Neural progenitor cell (in vitro differentiated cells): ENCODE measurements around the gene FBLN5. TPM values are rescaled to one million over a fixed set of nuclear protein-coding genes. Genes with fewer than 3 reads are reported as not detected.

ENCODE experiments used
- DNase-seq: peaks from one replicate; pipeline ENCODE4 v3.0.0-alpha.2; 2016; ENCODE audit warnings: low spot score
- H2AFZ ChIP-seq: fragments of 200-600 bp; sonication (generic); replicated peaks from 2 replicates; pipeline ENCODE4 v1.6.1; 2016; ENCODE audit warnings: antibody characterized with exemption
- H3F3A ChIP-seq: fragments of 200-600 bp; sonication (generic); 2 replicates; pipeline ENCODE4 v1.6.1; 2016; ENCODE audit warnings: antibody characterized with exemption, low read depth
- H3K27ac ChIP-seq: fragments of 200-600 bp; sonication (generic); 2 replicates; pipeline ENCODE4 v1.5.1; 2016; ENCODE audit warnings: mild to moderate bottlenecking
- H3K27me3 ChIP-seq: fragments of 200-600 bp; sonication (generic); 2 replicates; pipeline ENCODE4 v1.6.1; 2016; ENCODE audit warnings: mild to moderate bottlenecking, moderate library complexity
- H3K36me3 ChIP-seq: fragments of 200-600 bp; sonication (generic); 2 replicates; pipeline ENCODE4 v1.5.1; 2016
- H3K4me1 ChIP-seq: fragments of 200-600 bp; sonication (generic); 2 replicates; pipeline ENCODE4 v1.6.1; 2016; ENCODE audit warnings: mixed run types
- H3K4me2 ChIP-seq: fragments of 200-600 bp; sonication (generic); 2 replicates; pipeline ENCODE4 v1.6.1; 2016
- H3K4me3 ChIP-seq: fragments of 200-600 bp; sonication (generic); 2 replicates; pipeline ENCODE4 v1.5.1; 2016
- H3K79me2 ChIP-seq: fragments of 200-600 bp; sonication (generic); 2 replicates; pipeline ENCODE4 v1.6.1; 2016; ENCODE audit warnings: low read depth
- H3K9ac ChIP-seq: fragments of 200-600 bp; sonication (generic); 2 replicates; pipeline ENCODE4 v1.6.1; 2016
- H3K9me3 ChIP-seq: fragments of 200-600 bp; sonication (generic); 2 replicates; pipeline ENCODE4 v1.5.1; 2016; ENCODE audit warnings: low read depth
- H4K20me1 ChIP-seq: fragments of 200-600 bp; sonication (generic); 2 replicates; pipeline ENCODE4 v1.6.1; 2016; ENCODE audit warnings: low read depth
- H3K27ac Mint-ChIP-seq: 3 replicates; pipeline ENCODE4 v1.8.0; 2021; ENCODE audit warnings: mixed read lengths
- H3K27me3 Mint-ChIP-seq: 2 replicates; pipeline ENCODE4 v1.8.0; 2022; ENCODE audit warnings: low read depth, mild to moderate bottlenecking, inconsistent platforms, moderate library complexity, mixed read lengths; ENCODE audit not compliant: insufficient read depth
- H3K36me3 Mint-ChIP-seq: 3 replicates; pipeline ENCODE4 v1.8.0; 2021; ENCODE audit warnings: mixed read lengths
- H3K4me1 Mint-ChIP-seq: 3 replicates; pipeline ENCODE4 v1.8.0; 2021; ENCODE audit warnings: mixed read lengths
- H3K4me3 Mint-ChIP-seq: 3 replicates; pipeline ENCODE4 v1.8.0; 2021; ENCODE audit warnings: mild to moderate bottlenecking, moderate library complexity, mixed read lengths
- H3K9me3 Mint-ChIP-seq: 3 replicates; pipeline ENCODE4 v1.8.0; 2020; ENCODE audit warnings: mixed read lengths
- EZH2 ChIP-seq: fragments of 200-600 bp; sonication (generic); IDR thresholded peaks from 2 replicates; pipeline ENCODE4 v1.6.1; 2017; ENCODE audit warnings: antibody characterized with exemption, mild to moderate bottlenecking, moderate library complexity
- EZH2phosphoT487 ChIP-seq: fragments of 200-600 bp; sonication (generic); IDR thresholded peaks from 2 replicates; pipeline ENCODE4 v1.6.1; 2017; ENCODE audit warnings: antibody characterized with exemption
- total RNA-seq: library from RNA; depleted of rRNA; stranded (reverse); fragments of >200 nt; gene quantifications from 2 replicates; pipeline ENCODE4 v1.2.3, GENCODE V29; 2015; ENCODE audit warnings: low replicate concordance
- TF ChIP-seq, protein P1 (sequence below): fragments of 200-600 bp; sonication (generic); IDR thresholded peaks from 2 replicates; pipeline ENCODE4 v1.5.1; 2017; ENCODE audit warnings: antibody characterized with exemption, mild to moderate bottlenecking

FBLN5 gene
- total RNA-seq, 1 donor from 2014 or later = not detected

DNA sequence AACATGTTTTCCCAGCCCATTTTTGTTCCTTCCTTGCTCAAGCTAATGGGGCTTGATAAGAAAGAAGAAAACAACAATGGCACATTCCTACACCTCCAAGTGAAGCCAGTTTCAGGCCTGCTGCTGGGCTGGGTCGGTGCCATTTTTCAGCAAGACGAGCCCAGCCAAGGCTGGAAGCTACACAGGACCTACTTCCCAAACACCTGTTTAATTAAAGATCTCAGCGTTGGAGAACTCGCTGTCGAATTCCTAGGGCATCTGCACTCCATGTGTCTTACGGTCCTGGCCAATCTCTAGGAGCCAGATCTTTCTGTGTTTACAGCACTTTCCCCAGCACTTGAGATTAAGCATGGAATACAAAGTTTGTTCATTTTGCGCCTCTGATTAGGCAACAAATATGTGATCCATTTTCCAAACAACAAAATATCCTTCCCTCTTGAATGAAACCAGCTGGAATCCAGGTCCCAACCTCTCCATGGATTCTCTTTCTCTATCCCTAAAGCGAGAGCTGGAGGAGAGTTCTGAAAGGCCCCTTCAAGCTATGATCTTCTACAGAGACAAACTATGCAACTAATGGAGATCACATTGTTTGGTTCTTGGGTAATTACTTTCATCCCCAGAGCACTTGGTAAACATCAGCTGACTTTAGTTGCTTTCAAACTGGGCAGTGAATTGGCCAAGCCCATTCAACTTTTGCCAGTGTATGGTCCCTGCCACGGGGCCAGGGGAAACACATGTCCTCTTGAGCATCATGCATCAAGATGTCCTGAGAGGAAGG, 45.9 kb downstream of the FBLN5 start:
- Mint-ChIP-seq H3K36me3 (no peaks in the 10 kb centered on the region), H3K4me3 (no peak overlapping the region), H3K4me1 (peaks cover 9% of the 10 kb centered on the region), H3K27me3 (peaks cover 12% of the 10 kb centered on the region), H3K9me3 (no peaks in the 10 kb centered on the region), H3K27ac (no peak overlapping the region)
- no peaks in the 10 kb centered on the region for H3K79me2 ChIP-seq
- no peak overlapping the region for H3K4me2 ChIP-seq
- H3K27me3 ChIP-seq = no peaks in the 10 kb centered on the region
- no peaks in the 10 kb centered on the region for H3F3A ChIP-seq
- no peak overlapping the region for H2AFZ ChIP-seq
- no peak for TF ChIP-seq EZH2phosphoT487
- no peak for TF ChIP-seq EZH2
- TF ChIP-seq, protein P1, sequence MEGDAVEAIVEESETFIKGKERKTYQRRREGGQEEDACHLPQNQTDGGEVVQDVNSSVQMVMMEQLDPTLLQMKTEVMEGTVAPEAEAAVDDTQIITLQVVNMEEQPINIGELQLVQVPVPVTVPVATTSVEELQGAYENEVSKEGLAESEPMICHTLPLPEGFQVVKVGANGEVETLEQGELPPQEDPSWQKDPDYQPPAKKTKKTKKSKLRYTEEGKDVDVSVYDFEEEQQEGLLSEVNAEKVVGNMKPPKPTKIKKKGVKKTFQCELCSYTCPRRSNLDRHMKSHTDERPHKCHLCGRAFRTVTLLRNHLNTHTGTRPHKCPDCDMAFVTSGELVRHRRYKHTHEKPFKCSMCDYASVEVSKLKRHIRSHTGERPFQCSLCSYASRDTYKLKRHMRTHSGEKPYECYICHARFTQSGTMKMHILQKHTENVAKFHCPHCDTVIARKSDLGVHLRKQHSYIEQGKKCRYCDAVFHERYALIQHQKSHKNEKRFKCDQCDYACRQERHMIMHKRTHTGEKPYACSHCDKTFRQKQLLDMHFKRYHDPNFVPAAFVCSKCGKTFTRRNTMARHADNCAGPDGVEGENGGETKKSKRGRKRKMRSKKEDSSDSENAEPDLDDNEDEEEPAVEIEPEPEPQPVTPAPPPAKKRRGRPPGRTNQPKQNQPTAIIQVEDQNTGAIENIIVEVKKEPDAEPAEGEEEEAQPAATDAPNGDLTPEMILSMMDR = no peak
- no peaks in the 10 kb centered on the region for H3K4me1 ChIP-seq
- H4K20me1 ChIP-seq = no peaks in the 10 kb centered on the region
- no peak for DNase-seq
- H3K9me3 ChIP-seq = no peaks in the 10 kb centered on the region
- H3K9ac ChIP-seq = no peak overlapping the region
- H3K36me3 ChIP-seq = no peaks in the 10 kb centered on the region
- no peak overlapping the region for H3K27ac ChIP-seq
- no peak overlapping the region for H3K4me3 ChIP-seq

DNA sequence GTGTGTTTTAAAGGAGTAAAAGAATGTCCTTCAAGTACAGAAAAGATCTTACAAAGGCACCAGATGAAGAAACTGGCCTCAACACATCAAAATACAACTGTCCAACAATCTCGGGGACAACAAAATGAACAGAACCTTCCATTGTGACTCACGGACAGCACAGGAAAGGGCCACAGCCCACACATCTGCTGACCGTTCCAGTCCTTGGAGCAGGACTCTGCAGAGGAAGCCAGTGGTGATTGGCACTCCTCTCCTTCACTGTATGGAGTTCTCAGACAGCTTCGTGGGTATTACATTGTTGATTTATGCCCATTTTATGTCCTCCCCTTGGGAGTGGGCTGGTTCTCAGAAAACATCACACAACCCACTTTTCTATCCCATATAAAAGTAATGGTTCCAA, 47.7 kb downstream of the FBLN5 start:
- no peaks in the 10 kb centered on the region for H3K4me1 ChIP-seq
- no peak for DNase-seq
- H3K27ac Mint-ChIP-seq = no peak overlapping the region

DNA sequence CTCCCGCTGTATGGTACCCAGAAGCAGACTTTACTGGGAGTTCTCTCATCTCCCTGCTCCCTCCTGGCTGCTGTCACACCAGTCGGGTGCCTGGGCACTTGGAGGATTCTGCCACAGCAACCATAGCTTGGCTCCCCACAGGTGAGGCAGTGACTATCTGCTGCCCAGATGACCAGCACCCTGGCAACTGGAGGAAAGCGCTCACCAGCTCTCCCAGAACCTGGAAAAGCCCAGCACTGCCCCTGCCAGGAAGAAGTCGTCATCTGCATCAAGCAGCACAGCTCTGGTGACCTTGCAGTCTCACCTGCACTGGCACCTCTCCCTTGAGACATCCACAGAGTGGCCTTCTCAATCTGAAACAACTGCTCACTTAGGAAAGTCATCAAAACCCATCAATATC, 48.3 kb downstream of the FBLN5 start:
- H3K27ac Mint-ChIP-seq = no peak overlapping the region
- TF ChIP-seq, protein P1 = no peak
- TF ChIP-seq EZH2 = no peak
- no peak for TF ChIP-seq EZH2phosphoT487
- H2AFZ ChIP-seq = no peak overlapping the region
- no peak overlapping the region for H3K4me2 ChIP-seq
- H3K4me1 Mint-ChIP-seq = peaks cover 12% of the 10 kb centered on the region
- H3K4me1 ChIP-seq = no peaks in the 10 kb centered on the region
- no peak for DNase-seq
- H3K9me3 ChIP-seq = no peaks in the 10 kb centered on the region
- H3K27me3 ChIP-seq = no peaks in the 10 kb centered on the region
- peaks cover 17% of the 10 kb centered on the region for H3K27me3 Mint-ChIP-seq
- no peaks in the 10 kb centered on the region for H3K79me2 ChIP-seq
- no peak overlapping the region for H3K27ac ChIP-seq
- no peaks in the 10 kb centered on the region for H3F3A ChIP-seq
- no peaks in the 10 kb centered on the region for H3K9me3 Mint-ChIP-seq
- H3K4me3 Mint-ChIP-seq = no peak overlapping the region
- H3K4me3 ChIP-seq = no peak overlapping the region
- H4K20me1 ChIP-seq = no peaks in the 10 kb centered on the region
- H3K36me3 ChIP-seq = no peaks in the 10 kb centered on the region
- no peak overlapping the region for H3K9ac ChIP-seq
- H3K36me3 Mint-ChIP-seq = no peaks in the 10 kb centered on the region

More for the DNA sequence above, 47.7 kb downstream of the FBLN5 start:
- H3K4me1 Mint-ChIP-seq = peaks cover 12% of the 10 kb centered on the region
- no peaks in the 10 kb centered on the region for H3K36me3 Mint-ChIP-seq
- Histone ChIP-seq H3K9ac (no peak overlapping the region), H3K4me3 (no peak overlapping the region), H3K9me3 (no peaks in the 10 kb centered on the region), H4K20me1 (no peaks in the 10 kb centered on the region), H3K79me2 (no peaks in the 10 kb centered on the region), H2AFZ (no peak overlapping the region), H3K4me2 (no peak overlapping the region), H3K36me3 (no peaks in the 10 kb centered on the region), H3K27me3 (no peaks in the 10 kb centered on the region), H3F3A (no peaks in the 10 kb centered on the region), H3K27ac (no peak overlapping the region)
- TF ChIP-seq EZH2 (no peak), EZH2phosphoT487 (no peak)
- TF ChIP-seq, protein P1 = no peak
- H3K9me3 Mint-ChIP-seq = no peaks in the 10 kb centered on the region
- H3K27me3 Mint-ChIP-seq = peaks cover 16% of the 10 kb centered on the region
- no peak overlapping the region for H3K4me3 Mint-ChIP-seq
